NCI-H460 (cell line): ENCODE results near the gene UBAC2. TPM values are rescaled to one million over a fixed set of nuclear protein-coding genes. Genes with fewer than 3 reads are reported as not detected.
"Not testable (repeated sequence)": the region's sequence is repeated elsewhere in the genome, so short reads cannot be mapped to it uniquely, and the experiment has no call there.

ENCODE experiments used
- DNase-seq: peaks from one replicate; pipeline ENCODE4 v3.0.0-alpha.2; 2016; ENCODE audit warnings: low read depth; ENCODE audit errors: extremely low read depth
- total RNA-seq: library from RNA; depleted of rRNA; stranded (reverse); fragments of >200 nt; shearing (Covaris generic); gene quantifications from 2 replicates; pipeline ENCODE4 v1.2.3, GENCODE V29; 2014

UBAC2 gene
- total RNA-seq, 1 experiment from 2014 or later, result 41.9 TPM

DNA sequence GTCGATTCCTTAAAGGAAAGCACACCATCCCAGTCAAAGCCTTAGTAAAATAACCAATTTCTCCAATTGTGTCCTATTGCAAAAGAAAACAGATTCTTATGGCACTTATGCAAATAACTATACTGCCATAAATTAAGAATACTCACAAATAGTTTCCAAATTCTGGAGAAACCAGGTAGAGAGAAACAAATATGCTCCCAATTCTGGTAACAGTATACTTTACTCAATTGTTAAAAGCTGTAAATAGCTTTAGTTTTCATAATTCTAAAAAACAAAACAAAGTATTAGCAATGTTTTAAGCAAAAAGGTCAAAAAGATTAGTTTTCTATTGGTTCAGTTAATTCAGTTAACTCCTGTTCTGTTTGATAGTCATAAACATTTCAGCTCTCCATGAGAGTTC lies 18.2 kb upstream of the UBAC2 start:
- no peak for DNase-seq

GRCh38 chr13:99185606-99186005 lies 15.0 kb upstream of the UBAC2 start:
- DNase-seq, result no peak

DNA sequence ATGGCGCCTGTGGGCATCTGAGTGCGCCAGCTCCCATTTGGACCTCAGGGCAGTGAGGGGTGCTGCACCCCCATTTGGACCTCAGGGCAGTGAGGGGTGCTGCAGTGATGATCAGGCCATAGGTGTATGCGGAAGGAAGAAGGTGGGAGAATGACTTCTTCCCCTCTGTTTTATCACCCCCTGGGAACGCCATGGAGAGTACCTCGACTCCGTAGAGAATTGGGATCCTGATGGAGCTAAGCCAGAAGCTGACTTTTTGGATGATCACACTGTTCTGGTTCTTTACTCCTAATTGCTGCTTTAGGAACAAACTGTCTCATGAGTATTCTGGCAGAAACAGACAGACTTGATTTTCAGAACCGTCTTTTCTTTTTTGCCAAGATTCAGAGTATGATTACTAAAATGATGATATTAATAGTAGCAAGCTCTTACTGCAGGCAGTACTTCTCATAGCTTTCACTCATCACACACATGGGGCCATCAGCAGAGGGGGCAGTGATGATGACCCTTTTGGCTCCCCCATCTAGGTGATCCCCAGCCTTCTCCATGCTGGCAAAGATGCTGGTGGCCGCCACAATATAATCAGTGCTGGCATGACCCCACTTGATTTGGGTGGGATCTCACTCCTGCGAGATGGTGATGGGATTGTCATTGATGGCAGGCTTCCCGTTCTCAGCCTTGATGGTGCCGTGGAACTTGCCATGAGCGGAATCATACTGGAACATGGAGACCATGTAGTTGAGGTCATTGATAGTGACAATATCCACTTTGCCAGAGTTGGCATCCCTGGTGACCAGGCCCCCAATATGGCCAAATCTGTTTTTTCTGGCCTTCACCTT lies 10.3 kb upstream of the UBAC2 start:
- DNase-seq, result no peak

DNA sequence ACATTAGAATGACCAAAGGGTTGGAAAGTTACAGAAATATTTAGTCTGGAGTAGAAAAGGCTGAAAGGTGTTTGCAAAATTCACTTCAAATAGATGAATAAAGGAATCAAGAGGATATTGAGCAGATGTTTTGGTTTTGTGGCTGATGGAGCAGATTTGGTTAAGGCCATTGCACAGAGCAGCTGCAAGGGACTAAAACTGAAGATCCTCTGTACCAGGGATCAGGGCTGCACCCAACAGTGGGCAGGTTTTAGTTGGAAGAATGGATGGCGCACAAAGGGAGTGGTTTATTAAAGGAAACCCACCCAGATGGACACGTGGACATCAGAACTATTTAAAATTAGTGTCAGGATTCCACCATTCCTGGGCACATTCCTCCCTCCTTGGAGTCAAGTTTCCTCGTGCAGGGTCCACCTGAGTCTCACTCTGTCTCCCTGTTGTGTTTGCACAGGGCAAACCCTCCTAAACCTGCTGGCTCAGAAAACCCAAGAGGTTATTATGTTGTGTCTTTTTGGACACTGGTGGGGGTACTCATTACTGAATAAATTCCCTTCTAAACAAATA lies 9.2 kb upstream of the UBAC2 start:
- no peak for DNase-seq

- DNase-seq, result no peak
Measured at GRCh38 chr13:99191900-99192399, 8.7 kb upstream of the UBAC2 start.

GRCh38 chr13:99192480-99192879 lies 8.2 kb upstream of the UBAC2 start:
- DNase-seq, result no peak

GRCh38 chr13:99193152-99193551 lies 7.5 kb upstream of the UBAC2 start:
- DNase-seq, result no peak

DNA sequence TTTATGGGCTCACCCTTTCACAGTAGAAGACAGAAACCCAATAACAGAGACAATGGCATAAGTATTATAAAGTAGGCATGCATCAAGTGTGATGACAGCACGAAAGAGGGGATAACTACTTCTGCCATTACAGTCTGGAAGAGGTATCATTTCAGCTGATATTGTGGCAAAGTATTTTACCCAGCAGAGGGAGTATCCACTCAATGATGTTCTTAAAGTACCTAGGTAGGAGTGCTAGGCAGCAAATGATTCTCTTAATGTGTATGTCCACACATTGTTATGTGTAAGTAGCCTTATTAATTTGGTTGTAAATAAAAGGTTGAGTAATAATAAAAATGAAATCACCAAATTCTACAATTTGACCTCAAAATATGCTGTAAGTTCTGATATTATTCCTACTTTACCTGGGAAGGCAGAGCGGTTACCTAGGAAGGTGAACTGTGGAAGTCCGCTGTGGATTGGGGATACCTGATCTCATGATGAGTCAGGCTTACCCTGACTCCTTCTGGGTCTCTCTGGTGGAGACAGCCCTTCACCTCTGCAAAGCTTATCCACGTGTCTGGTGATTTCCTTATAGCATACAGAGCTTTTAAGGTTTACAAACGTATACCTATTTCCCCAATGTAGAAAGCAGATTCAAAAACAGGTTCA lies 4.1 kb upstream of the UBAC2 start:
- DNase-seq, result no peak

DNA sequence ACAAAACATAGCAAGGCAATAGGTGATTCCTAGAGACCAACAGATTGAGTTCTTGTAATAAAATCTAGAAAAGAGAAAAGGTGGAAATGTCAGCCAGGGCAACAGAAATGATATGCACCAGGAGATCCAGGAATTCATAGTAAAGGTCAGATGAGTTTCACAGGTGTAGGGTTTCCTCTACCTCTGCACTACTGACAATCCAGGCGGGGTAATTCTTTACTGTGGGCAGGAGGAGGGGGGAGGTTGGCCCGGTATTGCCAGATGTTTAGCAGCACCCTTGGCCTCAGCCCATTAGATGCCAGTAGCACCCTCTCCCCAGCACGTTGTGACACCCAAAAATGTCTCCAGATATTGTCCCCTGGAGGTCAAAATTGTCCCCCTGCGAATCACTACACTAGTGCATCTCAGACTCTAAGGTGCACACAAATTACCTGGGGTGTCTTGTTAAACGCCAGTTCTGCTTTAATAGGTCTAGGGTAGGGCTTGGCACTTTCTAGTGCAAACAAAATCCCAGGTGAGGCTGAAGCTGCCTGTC lies 3.5 kb upstream of the UBAC2 start:
- DNase-seq, result no peak

GRCh38 chr13:99199541-99200431 lies 868 bp upstream of the UBAC2 start:
- DNase-seq, result no peak

GRCh38 chr13:99203601-99204579 lies 3.2 kb downstream of the UBAC2 start:
- DNase-seq, result no peak

DNA sequence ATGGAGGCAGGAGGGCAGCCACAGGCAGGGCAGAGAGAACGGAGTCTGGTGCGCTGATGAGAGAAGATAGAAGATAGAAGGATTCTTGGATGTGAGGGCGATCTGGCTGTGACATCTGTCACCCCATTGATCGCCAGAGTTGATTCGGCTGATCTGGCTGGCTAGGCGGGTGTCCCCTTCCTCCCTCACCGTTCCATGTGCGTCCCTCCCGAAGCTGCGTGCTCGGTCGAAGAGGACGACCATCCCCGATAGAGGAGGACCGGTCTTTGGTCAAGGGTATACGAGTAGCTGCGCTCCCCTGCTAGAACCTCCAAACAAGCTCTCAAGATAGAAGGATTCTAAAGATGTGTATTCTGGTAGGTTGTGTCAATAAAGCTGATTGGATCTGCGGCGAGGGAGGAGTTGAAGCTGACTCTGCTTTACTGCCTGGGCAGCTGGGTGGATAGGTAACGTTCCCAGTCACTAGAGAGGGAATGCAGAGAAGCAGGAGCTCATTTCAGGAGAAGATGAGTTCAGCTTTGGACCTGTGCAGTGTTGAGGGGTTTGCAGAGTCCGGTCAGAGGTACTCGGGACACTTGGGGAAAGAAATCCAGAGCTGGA lies 5.1 kb downstream of the UBAC2 start:
- DNase-seq, result no peak

DNA sequence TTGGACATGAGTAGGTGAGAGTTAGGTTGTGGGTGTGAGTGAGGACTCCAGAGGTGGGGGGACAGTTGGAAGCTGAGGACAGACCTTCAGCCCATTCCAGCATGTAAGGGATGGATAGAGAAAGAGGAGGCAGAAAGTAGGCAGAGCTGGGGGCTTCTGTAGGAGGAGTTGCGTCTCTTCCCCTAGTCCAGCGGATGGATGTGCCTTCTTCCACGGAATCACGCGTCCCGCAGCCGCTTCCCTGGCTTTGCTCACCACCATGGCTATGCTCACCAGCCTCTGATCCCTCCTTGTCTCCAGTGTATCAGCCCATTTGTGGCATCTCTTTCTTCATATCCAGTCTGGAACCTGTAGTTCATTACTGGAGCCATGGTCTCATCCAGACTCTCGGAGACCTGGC lies 5.6 kb downstream of the UBAC2 start:
- DNase-seq, result no peak

GRCh38 chr13:99206873-99207272 lies 6.2 kb downstream of the UBAC2 start:
- no peak for DNase-seq

- no peak for DNase-seq
Measured at GRCh38 chr13:99207511-99207910, 6.9 kb downstream of the UBAC2 start.

DNA sequence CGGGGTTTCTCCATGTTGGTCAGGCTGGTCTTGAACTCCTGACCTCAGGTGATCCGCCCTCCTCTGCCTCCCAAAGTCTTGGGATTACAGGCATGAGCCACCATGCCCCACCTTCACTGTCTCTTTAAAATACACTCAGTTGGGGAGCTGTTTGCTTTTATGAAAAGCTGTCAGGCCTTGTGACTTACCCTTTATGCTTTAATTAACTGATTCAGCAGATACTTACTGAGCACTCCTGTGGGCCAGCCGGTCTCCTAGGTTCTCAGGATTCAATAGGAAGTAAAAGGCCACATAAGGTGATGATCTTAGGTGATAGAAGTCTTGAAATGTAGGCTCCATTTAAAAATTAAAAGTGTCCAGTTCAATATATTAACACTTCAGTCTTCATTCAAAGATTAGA lies 7.5 kb downstream of the UBAC2 start:
- DNase-seq, result no peak

DNA sequence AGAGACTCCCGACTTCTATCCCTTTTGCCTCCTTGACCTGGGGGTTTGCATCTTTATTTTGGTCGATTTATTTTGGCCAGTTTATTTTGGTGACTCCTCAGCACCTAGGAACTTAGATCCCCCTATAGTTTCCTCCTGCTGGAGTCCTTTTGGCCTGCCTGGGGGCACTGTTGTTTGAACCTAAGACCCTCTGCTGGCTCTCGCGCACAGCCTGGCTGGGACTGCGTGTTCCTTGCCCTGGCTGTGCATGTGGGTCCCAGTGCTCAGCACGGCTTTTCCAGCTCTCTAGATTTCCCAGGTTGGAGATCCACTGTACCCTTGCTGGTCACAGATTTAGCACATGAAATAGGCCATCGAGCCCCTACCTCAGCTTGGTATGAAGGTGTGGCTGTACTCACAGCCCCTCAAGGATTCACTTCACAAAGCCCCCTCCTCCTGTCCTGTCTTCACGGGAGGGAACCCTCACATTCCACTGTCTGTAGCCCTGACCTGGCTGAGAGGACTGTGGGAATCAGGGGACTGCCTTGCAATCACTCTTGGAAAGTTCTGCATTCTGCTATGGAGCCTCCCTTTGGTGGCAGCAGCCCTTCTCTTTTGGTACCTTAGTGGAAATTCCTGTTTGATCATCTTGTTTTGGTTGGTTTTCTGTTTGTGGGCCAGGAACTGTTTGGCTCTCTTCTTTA lies 8.3 kb downstream of the UBAC2 start:
- no peak for DNase-seq

DNA sequence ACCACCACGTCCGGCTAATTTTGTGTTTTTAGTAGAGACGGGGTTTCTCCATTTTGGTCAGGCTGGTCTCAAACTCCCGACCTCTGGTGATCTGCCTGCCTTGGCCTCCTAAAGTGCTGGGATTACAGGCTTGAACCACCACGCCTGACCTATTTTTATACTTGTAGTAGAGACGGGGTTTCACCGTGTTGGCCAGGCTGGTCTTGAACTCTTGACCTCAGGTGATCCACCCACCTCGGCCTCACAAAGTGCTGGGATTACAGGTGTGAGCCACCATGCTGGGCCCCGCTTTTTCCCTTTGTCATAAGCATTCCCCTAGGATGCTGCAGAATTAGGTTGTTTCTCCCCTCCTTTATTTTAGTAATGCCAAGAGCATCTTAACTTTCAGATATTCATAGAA lies 10.0 kb downstream of the UBAC2 start:
- not testable (repeated sequence) for DNase-seq
